Hindlimb muscle (tissue), 1 donor: ENCODE measurements around the gene CPA5. TPM values are rescaled to one million over a fixed set of nuclear protein-coding genes. Genes with fewer than 3 reads are reported as not detected.
A peak's percentile ranks its signal among the peaks of the same experiment; 100 is the strongest.

Experiments used
- DNase-seq: peaks from one replicate; pipeline ENCODE4 v3.0.0-alpha.2; 2013
- polyA plus RNA-seq: library from polyadenylated mRNA; unstranded; fragments of 120-200 nt; gene quantifications from one replicate; pipeline ENCODE4 v1.2.1, GENCODE V29; 2013; ENCODE audit not compliant: insufficient read length

Gene CPA5
- polyA plus RNA-seq, 1 donor, result 1.0 TPM

GRCh38 chr7:130379532-130379920, 34.9 kb downstream of the CPA5 start:
- no peak for DNase-seq

DNA sequence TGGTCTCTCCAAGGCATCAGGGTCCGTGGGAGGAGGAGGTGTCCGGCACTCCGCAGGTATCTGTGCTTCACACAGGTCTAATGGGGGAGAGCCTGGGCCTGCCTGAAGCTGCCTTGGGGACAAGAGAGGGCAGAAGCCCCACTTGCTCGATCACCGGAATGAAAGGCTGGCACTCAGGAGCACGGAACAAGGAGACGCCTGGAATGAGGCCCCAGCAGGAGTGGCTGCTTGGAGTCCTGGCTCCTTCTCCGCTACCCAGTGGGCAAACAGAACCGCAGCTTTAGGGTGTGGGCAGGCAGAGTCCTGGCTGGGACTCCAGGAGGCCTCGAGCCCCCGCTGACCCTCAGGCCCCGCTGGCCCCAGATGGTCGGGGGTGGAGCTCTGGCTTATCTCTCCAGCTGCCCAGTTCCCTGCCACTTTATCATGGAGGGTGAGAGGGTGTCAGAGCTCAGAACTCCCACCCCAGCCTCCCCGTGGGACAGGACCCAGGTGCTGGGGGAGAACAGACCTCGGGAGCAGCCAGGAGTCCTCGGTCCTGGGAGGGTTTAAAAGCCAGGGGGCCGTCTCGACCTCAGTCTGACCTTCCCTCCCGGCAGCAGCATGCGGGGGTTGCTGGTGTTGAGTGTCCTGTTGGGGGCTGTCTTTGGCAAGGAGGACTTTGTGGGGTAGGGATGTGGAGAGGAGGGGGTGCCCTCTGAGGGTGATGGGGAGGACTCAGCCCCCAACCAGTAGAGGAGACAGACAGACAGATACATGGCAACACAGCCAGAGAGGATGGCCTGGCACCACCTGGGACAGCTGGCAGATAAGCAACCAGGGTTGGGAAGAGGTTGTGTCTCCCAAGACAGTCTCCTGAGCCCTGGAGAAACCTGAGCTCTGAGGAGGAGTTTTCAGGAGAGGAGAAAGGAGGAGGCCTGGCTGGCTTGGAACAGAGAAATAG, 35.6 kb downstream of the CPA5 start, which contains the start of gene CPA1:
TSS of gene CPA1 (plus strand) at position 574 of the 940 bp plus-strand sequence. CDS start at position 601, 27 bp downstream.
- no peak for DNase-seq

- DNase-seq, result no peak
Measured at GRCh38 chr7:130380861-130381455, 36.3 kb downstream of the CPA5 start.

GRCh38 chr7:130381468-130382312, 37.1 kb downstream of the CPA5 start:
- no peak for DNase-seq

DNA sequence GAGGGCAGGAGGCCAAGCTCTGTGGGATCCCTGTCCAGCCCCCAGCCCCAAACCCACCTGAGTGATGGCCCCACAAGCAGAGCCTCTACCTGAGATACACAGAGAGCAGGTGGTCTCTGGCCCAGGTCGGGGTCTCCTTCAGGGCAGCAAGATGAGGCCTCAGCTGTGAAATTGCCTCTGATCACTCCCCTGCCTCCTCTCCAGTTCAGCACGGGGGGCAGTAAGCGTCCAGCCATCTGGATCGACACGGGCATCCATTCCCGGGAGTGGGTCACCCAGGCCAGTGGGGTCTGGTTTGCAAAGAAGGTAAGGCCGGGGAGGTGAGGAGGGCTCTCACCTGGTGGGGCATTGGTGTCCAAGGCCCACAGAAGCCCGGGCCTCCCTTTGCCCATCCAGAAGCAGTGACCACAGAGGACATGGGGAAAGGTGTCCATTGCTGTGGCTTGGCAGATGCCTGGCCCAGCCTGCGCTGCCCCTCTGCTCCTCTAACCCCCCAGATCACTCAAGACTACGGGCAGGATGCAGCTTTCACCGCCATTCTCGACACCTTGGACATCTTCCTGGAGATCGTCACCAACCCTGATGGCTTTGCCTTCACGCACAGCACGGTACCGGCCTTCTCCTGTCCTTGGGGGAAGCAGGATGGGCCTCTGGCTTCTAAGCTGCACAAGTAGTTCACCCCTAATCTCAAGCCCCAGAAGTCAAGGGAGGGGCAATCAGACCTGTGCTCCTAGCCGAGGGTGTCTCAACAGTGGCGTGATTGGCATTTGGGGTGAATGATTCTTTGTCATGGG, 38.8 kb downstream of the CPA5 start:
- no peak for DNase-seq

DNA sequence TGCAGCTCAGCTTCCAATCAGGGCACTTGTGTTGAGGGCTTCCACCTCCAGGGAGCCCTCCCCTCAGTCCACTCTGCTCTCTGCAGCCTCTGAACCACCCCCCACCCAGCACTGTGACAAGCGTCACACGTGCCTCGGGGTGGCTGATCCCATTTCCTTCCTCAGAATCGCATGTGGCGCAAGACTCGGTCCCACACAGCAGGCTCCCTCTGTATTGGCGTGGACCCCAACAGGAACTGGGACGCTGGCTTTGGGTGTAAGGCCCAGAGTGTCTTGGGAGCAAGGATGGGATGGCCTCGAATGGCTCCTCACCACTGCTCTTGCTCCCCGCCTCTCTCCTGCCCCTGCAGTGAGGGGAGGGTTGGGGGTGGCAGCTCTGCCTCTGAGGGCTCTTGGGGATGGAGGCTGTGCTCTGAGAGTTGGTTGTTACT, 39.8 kb downstream of the CPA5 start:
- DNase-seq, result no peak

GRCh38 chr7:130384841-130385599, 40.4 kb downstream of the CPA5 start:
- DNase-seq, result no peak

DNA sequence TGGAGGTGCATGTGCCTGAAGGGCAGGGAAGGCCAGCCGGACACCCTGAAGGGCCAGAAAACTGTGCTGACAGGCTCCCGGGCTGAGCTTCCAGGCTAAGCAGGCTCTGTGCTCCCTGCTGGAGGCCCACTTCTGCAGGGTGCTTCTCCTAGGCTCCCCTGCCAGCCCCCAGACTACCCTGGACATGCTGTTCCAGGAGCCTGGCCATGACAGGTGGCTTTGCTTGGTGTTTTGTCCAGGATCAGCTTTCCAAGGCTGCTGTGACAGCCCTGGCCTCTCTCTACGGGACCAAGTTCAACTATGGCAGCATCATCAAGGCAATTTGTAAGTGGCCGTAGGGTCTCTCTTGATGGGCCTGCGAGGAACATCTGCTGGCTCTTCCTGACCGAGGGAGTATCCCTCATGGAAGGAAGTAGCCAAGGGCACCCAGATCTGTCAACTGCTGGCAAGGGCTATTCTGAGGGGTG, 41.0 kb downstream of the CPA5 start:
- no peak for DNase-seq

GRCh38 chr7:130386876-130387275, 42.3 kb downstream of the CPA5 start:
- DNase-seq, result no peak

DNA sequence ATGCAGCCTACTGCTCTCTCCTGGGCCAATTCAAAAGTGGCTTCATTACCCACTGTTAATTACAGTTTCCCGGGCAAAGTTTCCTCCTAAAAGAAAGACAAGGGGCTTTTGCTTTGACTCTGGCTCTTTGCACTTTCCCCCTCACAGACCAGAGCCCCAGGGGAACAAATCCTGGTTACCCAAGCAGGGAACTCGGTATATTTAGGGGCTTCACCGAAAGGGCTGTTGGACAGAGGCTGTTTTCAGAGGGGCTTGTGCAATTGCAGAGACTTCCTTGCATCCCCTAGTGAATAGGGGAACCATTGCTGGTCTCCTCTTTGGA, 42.7 kb downstream of the CPA5 start:
- no peak for DNase-seq

GRCh38 chr7:130387628-130388403, 43.2 kb downstream of the CPA5 start:
- DNase-seq, result no peak

DNA sequence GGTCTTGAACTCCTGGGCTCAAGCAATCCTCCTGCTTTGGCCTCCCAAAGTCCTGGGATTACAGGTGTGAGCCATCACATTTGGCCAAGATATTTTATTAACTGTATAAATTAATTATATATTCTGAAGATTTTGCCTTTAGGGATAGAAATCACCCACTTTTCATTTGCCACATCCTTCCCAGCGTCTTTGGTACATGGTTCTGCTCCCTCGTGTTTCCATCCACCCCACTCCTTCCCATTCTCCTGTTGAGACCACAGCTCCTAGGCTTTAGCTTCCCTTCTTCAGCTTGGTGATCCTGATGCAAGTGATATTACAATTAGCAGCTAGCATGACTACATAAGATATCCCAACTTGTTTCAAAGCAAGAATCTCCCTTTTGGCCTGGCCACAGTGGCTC, 44.1 kb downstream of the CPA5 start:
- no peak for DNase-seq

DNA sequence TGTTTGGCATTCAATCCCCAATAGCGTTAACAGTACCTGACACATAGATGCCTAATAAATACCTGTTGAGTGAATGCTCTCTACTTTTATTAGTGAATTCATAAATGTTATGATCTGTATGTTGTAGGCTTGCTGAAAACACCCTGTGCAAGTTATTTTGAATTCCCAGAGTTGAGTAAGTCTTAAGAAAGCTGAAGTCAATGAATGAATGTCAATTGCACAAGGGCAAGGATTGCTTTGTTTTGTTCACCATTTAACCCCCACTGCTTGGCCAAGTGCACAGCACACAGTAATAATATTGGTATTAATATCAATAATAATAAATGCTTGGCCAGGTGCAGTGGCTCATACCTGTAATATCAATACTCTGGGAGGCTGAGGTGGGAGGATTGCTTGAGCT, 45.9 kb downstream of the CPA5 start:
- DNase-seq, result no peak

DNA sequence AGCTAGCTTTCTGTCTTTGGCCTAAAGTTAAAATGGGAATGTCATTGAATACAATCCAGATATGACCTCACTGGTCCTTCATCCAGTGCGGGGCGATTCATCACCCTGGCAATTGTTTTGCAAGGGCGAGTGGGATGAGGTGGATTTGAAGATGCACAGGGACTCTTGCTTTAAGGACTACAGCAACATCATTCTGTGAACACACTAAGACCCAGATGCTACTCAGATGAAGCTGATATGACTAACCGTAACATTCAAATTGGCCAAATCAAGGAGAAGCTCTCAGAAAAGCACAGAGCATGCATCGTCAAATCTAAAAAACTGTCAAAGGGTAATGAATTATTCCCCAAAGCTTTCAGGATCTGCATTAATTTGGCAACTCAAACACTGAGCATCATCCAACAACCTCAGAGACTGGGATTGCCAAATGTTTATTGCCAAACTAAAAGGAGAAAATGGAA, 48.5 kb downstream of the CPA5 start:
- DNase-seq, result peak; percentile 63

- peak; percentile 54 for DNase-seq
Measured at GRCh38 chr7:130393841-130394411, 49.3 kb downstream of the CPA5 start.

DNA sequence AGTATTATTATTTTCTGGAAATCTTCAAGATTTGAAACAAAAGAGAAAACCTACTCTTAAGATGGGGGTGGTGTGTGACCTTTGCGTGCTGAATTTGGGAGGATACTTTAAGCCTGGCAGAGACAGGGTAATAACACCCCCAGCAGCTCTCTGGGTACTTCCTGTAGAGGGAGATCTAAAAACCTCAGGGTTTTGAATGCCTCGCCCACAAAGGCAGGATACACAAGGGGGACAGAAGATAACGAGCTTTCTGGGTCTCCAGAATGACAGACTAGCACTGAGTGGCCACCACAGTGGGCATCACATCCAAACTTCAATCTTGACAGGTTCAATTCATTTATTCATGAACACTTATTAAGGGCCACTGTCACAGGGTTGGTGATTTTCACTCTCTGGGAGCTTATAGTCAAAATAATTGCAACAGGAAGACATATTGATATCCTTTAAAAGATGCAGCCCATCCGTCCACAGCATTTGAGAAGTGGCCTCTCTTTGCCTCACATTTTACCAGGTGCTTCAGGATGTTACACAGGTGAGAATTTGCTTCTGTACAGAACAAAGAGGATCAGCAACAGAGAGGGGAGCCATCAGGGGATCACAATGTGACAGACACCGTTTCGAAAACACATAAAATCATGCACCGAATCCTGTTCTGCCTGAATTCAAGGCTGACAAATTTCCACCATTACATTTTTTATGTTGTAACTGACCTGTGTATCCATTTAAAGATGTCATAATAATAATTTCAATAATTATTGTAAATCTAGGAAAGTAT, 50.0 kb downstream of the CPA5 start:
- DNase-seq, result no peak

GRCh38 chr7:130395421-130395820, 50.8 kb downstream of the CPA5 start:
- DNase-seq, result no peak

GRCh38 chr7:130396109-130396508, 51.5 kb downstream of the CPA5 start:
- peak; percentile 59 for DNase-seq
